ENCODE measurements around the gene DDC. TPM values are rescaled to one million over a fixed set of nuclear protein-coding genes. Genes with fewer than 3 reads are reported as not detected.
"Not testable (repeated sequence)": the region's sequence is repeated elsewhere in the genome, so short reads cannot be mapped to it uniquely, and the experiment has no call there.

Gene DDC
- total RNA-seq, 5 donors from 2014 or later (not counting 1 experiment from before 2014, with no cell fraction given) = not detected

- 86% methylated on average over 6 of the region's 14 CpGs for WGBS (ENCODE audit: insufficient coverage)
- ATAC-seq (replicated peaks in 1 of 4) = no peak
- Histone ChIP-seq H3K4me1 (ENCODE audit: control insufficient read depth in 1 of 2, extremely low read depth in 1 of 2, insufficient read depth in 2 of 2, low read length in 2 of 2) (no peaks in the 10 kb centered on the region), H3K4me3 (ENCODE audit: control insufficient read depth in 1 of 2, extremely low read depth in 1 of 2, low read length in 1 of 2) (no peak overlapping the region), H3K36me3 (ENCODE audit: control insufficient read depth in 2 of 2, extremely low read depth in 1 of 2, insufficient read depth in 1 of 2, low read length in 1 of 2) (no peaks in the 10 kb centered on the region), H3K27ac (ENCODE audit: low read length) (no peak overlapping the region), H3K9me3 (no peaks in the 10 kb centered on the region), H3K27me3 (replicated peaks in 1 of 2; ENCODE audit: control insufficient read depth in 2 of 2, extremely low read depth in 1 of 2, insufficient read depth in 2 of 2, low read length in 1 of 2) (peaks cover 0 to 27% of the 10 kb centered on the region in 2 experiments)
- H3K27me3 Mint-ChIP-seq = peaks cover 36 to 42% of the 10 kb centered on the region in 2 donors
- H3K36me3 Mint-ChIP-seq = no peaks in the 10 kb centered on the region
- H3K4me1 Mint-ChIP-seq = no peaks in the 10 kb centered on the region
- H3K4me3 Mint-ChIP-seq = no peak overlapping the region
- POLR2A ChIA-PET = no interaction called here
- no peak for DNase-seq
- no peaks in the 10 kb centered on the region for H3K9me3 Mint-ChIP-seq
- CTCF ChIA-PET = interaction anchor here in 1 of 2 donors (0.6 kb wide), 1 partner anchor 435 kb away, joined by 4 read pairs; no protein-coding TSS in a partner anchor
- H3K27ac Mint-ChIP-seq = no peak overlapping the region
These were observed 10.5 kb downstream of the DDC start for GRCh38 chr7:50554431-50555322.

DNA sequence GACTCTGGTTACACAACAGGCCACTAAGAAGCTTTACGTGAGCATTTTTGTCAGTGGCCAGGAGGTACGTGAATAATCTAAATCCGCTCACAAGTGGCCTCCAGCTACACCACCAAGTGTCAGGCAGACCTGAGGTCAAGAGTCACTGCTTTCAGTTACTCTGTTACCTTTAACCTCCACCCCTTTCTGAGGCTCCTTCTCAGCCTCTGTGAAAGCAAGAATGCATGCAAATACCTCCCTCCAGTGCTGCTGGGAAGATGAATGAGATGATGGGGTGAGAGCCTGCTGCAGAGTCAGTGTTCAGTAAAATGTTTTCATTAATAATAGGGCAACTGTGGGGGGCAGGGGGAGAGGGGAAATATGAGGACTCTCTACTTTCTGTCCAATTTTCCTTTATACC is 11.2 kb downstream of the DDC start:
- DNase-seq (no peak), ATAC-seq (replicated peaks in 1 of 4) (no peak)
- POLR2A ChIA-PET = no interaction called here
- Histone ChIP-seq H3K27ac (ENCODE audit: low read length) (no peak overlapping the region), H3K9me3 (no peaks in the 10 kb centered on the region), H3K4me1 (ENCODE audit: control insufficient read depth in 1 of 2, extremely low read depth in 1 of 2, insufficient read depth in 2 of 2, low read length in 2 of 2) (no peaks in the 10 kb centered on the region), H3K27me3 (replicated peaks in 1 of 2; ENCODE audit: control insufficient read depth in 2 of 2, extremely low read depth in 1 of 2, insufficient read depth in 2 of 2, low read length in 1 of 2) (peaks cover 0 to 21% of the 10 kb centered on the region in 2 experiments), H3K36me3 (ENCODE audit: control insufficient read depth in 2 of 2, extremely low read depth in 1 of 2, insufficient read depth in 1 of 2, low read length in 1 of 2) (no peaks in the 10 kb centered on the region), H3K4me3 (ENCODE audit: control insufficient read depth in 1 of 2, extremely low read depth in 1 of 2, low read length in 1 of 2) (no peak overlapping the region)
- Mint-ChIP-seq H3K27ac (no peak overlapping the region), H3K9me3 (no peaks in the 10 kb centered on the region), H3K4me3 (no peak overlapping the region), H3K36me3 (no peaks in the 10 kb centered on the region), H3K27me3 (peaks cover 34 to 40% of the 10 kb centered on the region in 2 donors), H3K4me1 (no peaks in the 10 kb centered on the region)
- WGBS (ENCODE audit: insufficient coverage) = 55% methylated on average over 3 of the region's 3 CpGs
- CTCF ChIA-PET = interaction anchor here in 1 of 2 donors (0.6 kb wide), 1 partner anchor 434 kb away, joined by 4 read pairs; no protein-coding TSS in a partner anchor

GRCh38 chr7:50552921-50553320 is 12.3 kb downstream of the DDC start:
- H3K4me1 ChIP-seq (ENCODE audit: control insufficient read depth in 1 of 2, extremely low read depth in 1 of 2, insufficient read depth in 2 of 2, low read length in 2 of 2) = no peaks in the 10 kb centered on the region
- no peak for DNase-seq
- ChIA-PET POLR2A (no interaction called here), CTCF (no interaction called here)
- H3K27ac ChIP-seq (ENCODE audit: low read length) = no peak overlapping the region
- peaks cover 0 to 13% of the 10 kb centered on the region in 2 experiments for H3K27me3 ChIP-seq (replicated peaks in 1 of 2; ENCODE audit: control insufficient read depth in 2 of 2, extremely low read depth in 1 of 2, insufficient read depth in 2 of 2, low read length in 1 of 2)
- no peak overlapping the region for H3K27ac Mint-ChIP-seq
- H3K36me3 Mint-ChIP-seq = no peaks in the 10 kb centered on the region
- WGBS (ENCODE audit: insufficient coverage) = no CpG with 5 or more reads among the region's 4 CpGs
- H3K36me3 ChIP-seq (ENCODE audit: control insufficient read depth in 2 of 2, extremely low read depth in 1 of 2, insufficient read depth in 1 of 2, low read length in 1 of 2) = no peaks in the 10 kb centered on the region
- H3K9me3 ChIP-seq = no peaks in the 10 kb centered on the region
- H3K27me3 Mint-ChIP-seq = peaks cover 26 to 34% of the 10 kb centered on the region in 2 donors
- no peak overlapping the region for H3K4me3 ChIP-seq (ENCODE audit: control insufficient read depth in 1 of 2, extremely low read depth in 1 of 2, low read length in 1 of 2)
- no peak overlapping the region for H3K4me3 Mint-ChIP-seq
- no peaks in the 10 kb centered on the region for H3K4me1 Mint-ChIP-seq
- H3K9me3 Mint-ChIP-seq = no peaks in the 10 kb centered on the region
- no peak for ATAC-seq (replicated peaks in 1 of 4)

DNA sequence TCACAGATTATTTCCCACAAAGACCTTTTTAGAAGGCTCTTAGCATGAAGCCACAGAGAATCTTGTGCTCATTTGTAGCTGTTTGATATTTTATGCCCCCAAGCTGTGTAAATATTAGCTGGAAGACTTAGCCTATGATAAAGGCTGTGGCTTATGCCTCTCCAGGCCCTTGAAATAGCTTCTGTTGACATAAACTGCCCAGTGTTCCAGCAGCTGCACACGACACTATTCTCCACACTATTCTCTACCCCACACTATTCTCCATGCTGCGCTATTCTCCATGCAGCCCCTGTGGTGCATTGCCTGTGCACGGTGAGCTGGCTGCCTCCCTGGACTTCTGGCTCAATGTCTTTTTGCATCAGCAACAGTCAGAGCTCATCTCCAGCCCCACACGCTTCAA is 13.1 kb downstream of the DDC start:
- Mint-ChIP-seq H3K36me3 (no peaks in the 10 kb centered on the region), H3K27ac (no peak overlapping the region), H3K4me1 (no peaks in the 10 kb centered on the region), H3K4me3 (no peak overlapping the region), H3K27me3 (peaks cover 21 to 33% of the 10 kb centered on the region in 2 donors), H3K9me3 (no peaks in the 10 kb centered on the region)
- no peak overlapping the region for H3K27ac ChIP-seq (ENCODE audit: low read length)
- H3K36me3 ChIP-seq (ENCODE audit: control insufficient read depth in 2 of 2, extremely low read depth in 1 of 2, insufficient read depth in 1 of 2, low read length in 1 of 2) = no peaks in the 10 kb centered on the region
- WGBS (ENCODE audit: insufficient coverage) = 81% methylated on average over 3 of the region's 4 CpGs
- no peaks in the 10 kb centered on the region for H3K9me3 ChIP-seq
- no peak for DNase-seq
- peaks cover 0 to 13% of the 10 kb centered on the region in 2 experiments for H3K27me3 ChIP-seq (replicated peaks in 1 of 2; ENCODE audit: control insufficient read depth in 2 of 2, extremely low read depth in 1 of 2, insufficient read depth in 2 of 2, low read length in 1 of 2)
- no peak overlapping the region for H3K4me3 ChIP-seq (ENCODE audit: control insufficient read depth in 1 of 2, extremely low read depth in 1 of 2, low read length in 1 of 2)
- POLR2A ChIA-PET = no interaction called here
- H3K4me1 ChIP-seq (ENCODE audit: control insufficient read depth in 1 of 2, extremely low read depth in 1 of 2, insufficient read depth in 2 of 2, low read length in 2 of 2) = no peaks in the 10 kb centered on the region
- CTCF ChIA-PET = no interaction called here
- ATAC-seq (replicated peaks in 1 of 4) = no peak

DNA sequence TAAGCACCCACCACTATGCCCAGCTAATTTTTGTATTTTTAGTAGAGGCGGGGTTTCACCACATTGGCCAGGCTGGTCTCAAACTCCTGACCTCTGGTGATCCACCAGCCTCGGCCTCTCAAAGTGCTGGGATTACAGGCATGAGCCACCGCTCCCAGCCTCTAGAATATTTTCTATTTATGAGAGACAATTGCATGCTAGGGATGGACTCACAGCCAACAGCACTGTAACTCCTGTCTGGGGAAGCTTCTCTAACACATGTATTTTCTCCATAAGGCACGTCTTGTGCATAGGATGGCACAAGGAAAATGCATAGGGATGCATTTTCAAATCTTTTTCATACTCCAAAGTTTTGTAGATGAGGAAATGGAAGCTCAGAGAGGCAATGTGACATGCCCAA is 19.6 kb downstream of the DDC start:
- DNase-seq; H3K9me3 ChIP-seq; H3K9me3 Mint-ChIP-seq; H3K36me3 ChIP-seq (ENCODE audit: control insufficient read depth in 2 of 2, extremely low read depth in 1 of 2, insufficient read depth in 1 of 2, low read length in 1 of 2); ATAC-seq (replicated peaks in 1 of 4); H3K27me3 ChIP-seq (replicated peaks in 1 of 2; ENCODE audit: control insufficient read depth in 2 of 2, extremely low read depth in 1 of 2, insufficient read depth in 2 of 2, low read length in 1 of 2); H3K27ac ChIP-seq (ENCODE audit: low read length); H3K4me3 Mint-ChIP-seq; H3K27me3 Mint-ChIP-seq; H3K4me3 ChIP-seq (ENCODE audit: control insufficient read depth in 1 of 2, extremely low read depth in 1 of 2, low read length in 1 of 2); H3K4me1 Mint-ChIP-seq; H3K4me1 ChIP-seq (ENCODE audit: control insufficient read depth in 1 of 2, extremely low read depth in 1 of 2, insufficient read depth in 2 of 2, low read length in 2 of 2); H3K36me3 Mint-ChIP-seq; POLR2A ChIA-PET; H3K27ac Mint-ChIP-seq; CTCF ChIA-PET: not testable (repeated sequence)
- no CpG with 5 or more reads among the region's 4 CpGs for WGBS (ENCODE audit: insufficient coverage)

- Mint-ChIP-seq H3K36me3 (no peaks in the 10 kb centered on the region), H3K27me3 (peaks cover 0 to 1% of the 10 kb centered on the region in 2 donors), H3K4me3 (no peak overlapping the region), H3K9me3 (no peaks in the 10 kb centered on the region), H3K4me1 (no peaks in the 10 kb centered on the region), H3K27ac (no peak overlapping the region)
- no peaks in the 10 kb centered on the region for H3K36me3 ChIP-seq (ENCODE audit: control insufficient read depth in 2 of 2, extremely low read depth in 1 of 2, insufficient read depth in 1 of 2, low read length in 1 of 2)
- peaks cover 0 to 3% of the 10 kb centered on the region in 2 experiments for H3K27me3 ChIP-seq (replicated peaks in 1 of 2; ENCODE audit: control insufficient read depth in 2 of 2, extremely low read depth in 1 of 2, insufficient read depth in 2 of 2, low read length in 1 of 2)
- H3K9me3 ChIP-seq = no peaks in the 10 kb centered on the region
- ATAC-seq (replicated peaks in 1 of 4) = no peak
- ChIA-PET POLR2A (no interaction called here), CTCF (no interaction called here)
- H3K4me3 ChIP-seq (ENCODE audit: control insufficient read depth in 1 of 2, extremely low read depth in 1 of 2, low read length in 1 of 2) = no peak overlapping the region
- H3K27ac ChIP-seq (ENCODE audit: low read length) = no peak overlapping the region
- no peaks in the 10 kb centered on the region for H3K4me1 ChIP-seq (ENCODE audit: control insufficient read depth in 1 of 2, extremely low read depth in 1 of 2, insufficient read depth in 2 of 2, low read length in 2 of 2)
- WGBS (ENCODE audit: insufficient coverage) = no CpG with 5 or more reads among the region's 6 CpGs
- no peak for DNase-seq
These were observed 20.2 kb downstream of the DDC start for GRCh38 chr7:50544992-50545391.

Measured in T-cell (primary cell).